OCI-LY1 (cell line): ENCODE results near the gene MEIKIN.

Source experiments
- EZH2 ChIP-seq: fragments of 200-600 bp; sonication (generic), shearing (Covaris generic); IDR thresholded peaks from 2 replicates; pipeline ENCODE4 v1.8.0; 2017; ENCODE audit warnings: borderline replicate concordance, mixed run types, mild to moderate bottlenecking, antibody characterized with exemption, low read length, moderate library complexity, mixed read lengths
- TF ChIP-seq, protein P1 (sequence below): fragments of 200-600 bp; sonication (generic), shearing (Covaris generic); IDR thresholded peaks from 2 replicates; pipeline ENCODE4 v1.5.1; 2017; ENCODE audit warnings: mild to moderate bottlenecking, antibody characterized with exemption, low read length, moderate library complexity, mixed read lengths

GRCh38 chr5:131993676-131994075, 48.2 kb upstream of the MEIKIN start:
- TF ChIP-seq, protein P1, sequence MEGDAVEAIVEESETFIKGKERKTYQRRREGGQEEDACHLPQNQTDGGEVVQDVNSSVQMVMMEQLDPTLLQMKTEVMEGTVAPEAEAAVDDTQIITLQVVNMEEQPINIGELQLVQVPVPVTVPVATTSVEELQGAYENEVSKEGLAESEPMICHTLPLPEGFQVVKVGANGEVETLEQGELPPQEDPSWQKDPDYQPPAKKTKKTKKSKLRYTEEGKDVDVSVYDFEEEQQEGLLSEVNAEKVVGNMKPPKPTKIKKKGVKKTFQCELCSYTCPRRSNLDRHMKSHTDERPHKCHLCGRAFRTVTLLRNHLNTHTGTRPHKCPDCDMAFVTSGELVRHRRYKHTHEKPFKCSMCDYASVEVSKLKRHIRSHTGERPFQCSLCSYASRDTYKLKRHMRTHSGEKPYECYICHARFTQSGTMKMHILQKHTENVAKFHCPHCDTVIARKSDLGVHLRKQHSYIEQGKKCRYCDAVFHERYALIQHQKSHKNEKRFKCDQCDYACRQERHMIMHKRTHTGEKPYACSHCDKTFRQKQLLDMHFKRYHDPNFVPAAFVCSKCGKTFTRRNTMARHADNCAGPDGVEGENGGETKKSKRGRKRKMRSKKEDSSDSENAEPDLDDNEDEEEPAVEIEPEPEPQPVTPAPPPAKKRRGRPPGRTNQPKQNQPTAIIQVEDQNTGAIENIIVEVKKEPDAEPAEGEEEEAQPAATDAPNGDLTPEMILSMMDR: no peak
- TF ChIP-seq EZH2: no peak
